DMS153 (cell line): ENCODE measurements around the gene CMC1.

ENCODE experiments used
- DNase-seq: peaks from one replicate; lab custom pipeline; 2025; lab: John Stamatoyannopoulos, UW

CMC1 gene

DNA sequence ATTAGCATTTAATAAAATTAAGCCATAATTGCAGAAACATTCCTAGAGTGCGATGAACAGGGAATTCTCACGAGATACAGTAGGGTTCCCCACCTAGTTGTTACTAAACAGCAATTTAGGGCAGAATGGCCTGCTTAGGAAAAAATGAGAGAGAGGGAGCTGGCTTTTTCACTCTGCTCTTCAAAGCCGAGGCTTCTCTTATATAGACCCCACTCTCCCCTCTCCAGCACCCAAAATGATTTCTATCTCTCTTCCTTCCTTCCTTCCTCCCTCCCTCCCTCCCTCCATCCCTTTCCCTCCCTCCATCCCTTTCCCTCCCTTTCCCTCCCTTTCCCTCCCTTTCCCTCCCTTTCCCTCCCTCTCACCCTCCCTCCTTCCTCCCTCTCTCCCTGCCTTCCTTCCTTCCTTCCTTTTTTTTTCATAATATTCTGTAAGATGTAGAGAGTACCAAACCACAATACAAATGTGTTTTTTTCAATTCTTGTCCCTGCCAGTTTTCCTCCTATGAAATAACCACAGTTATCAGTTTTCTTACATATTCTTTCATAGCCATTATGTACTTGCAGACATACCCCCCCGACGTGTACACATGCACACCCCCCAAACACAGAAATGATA, 59.0 kb downstream of the CMC1 start:
- DNase-seq, result no peak

DNA sequence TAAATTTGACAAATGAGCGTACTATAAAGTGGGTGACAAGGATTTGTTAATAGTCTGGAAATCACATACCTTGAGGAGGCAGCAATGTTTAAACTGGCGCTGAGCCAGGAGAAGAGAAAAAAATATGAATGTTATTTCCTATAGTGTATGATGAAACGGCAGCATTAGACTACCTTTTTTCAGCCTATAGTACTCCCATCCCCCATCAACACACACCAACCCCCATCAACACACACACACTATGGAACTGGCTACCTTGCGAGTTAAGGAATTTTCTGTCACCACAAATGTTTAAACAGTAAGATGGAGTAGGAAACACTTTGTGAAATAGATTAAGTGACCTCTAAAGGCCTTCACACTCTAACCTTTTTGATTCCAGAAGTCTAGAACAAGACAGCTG, 60.3 kb downstream of the CMC1 start:
- DNase-seq, result no peak

DNA sequence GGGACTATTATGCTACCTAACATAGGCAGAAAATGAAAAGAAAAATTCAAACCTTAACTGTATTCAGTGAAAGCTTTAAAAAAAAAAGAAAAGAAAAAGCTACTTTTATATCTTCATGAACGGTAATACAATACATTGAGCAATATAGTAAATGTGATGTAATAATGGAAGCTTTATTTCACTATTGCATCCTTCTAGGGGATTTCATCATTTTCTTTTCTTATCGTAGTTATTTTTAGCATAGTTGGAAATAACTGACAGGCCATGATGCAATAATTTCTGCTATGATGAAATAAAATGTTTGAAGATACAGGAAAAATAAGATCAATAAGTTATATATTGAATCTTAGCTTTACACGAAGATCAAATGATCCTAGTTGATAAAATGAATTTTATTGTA, 66.8 kb downstream of the CMC1 start:
- no peak for DNase-seq

DNA sequence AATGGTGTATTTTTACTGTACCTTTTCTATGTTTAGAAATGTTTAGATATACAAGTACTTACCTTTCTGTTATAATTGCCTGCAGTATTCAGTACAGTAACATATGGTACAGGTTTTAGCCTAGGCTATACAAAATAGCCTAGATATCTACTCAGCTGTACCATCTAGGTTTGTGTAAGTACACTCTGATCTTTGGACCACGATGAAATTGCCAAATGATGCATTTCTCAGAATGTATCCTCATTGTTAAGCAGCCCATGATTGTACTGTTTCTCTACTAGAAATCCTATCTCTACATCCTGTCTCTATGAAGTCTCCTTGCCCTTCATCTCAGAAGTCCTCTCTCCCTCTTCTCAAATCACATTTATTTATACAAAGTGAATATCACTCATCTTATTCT, 74.3 kb downstream of the CMC1 start:
- no peak for DNase-seq

DNA sequence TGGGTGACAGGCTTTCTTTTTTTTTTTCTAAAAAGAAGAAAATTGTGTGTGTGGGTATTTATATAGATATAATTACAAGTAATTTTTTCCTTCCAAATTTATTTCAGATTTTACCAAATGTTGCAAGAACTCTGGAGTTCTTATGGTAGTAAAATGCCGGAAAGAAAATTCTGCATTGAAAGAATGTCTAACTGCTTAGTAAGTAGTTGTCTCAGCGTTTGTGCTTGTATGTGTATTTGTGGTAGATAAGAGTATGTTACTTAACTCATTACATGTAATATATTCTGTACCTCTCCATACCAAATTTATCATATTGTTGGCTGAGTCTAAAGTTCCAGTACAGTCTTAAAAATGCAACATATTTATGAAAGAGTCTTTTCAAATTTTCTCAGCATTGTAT, 74.8 kb downstream of the CMC1 start:
- DNase-seq, result no peak

DNA sequence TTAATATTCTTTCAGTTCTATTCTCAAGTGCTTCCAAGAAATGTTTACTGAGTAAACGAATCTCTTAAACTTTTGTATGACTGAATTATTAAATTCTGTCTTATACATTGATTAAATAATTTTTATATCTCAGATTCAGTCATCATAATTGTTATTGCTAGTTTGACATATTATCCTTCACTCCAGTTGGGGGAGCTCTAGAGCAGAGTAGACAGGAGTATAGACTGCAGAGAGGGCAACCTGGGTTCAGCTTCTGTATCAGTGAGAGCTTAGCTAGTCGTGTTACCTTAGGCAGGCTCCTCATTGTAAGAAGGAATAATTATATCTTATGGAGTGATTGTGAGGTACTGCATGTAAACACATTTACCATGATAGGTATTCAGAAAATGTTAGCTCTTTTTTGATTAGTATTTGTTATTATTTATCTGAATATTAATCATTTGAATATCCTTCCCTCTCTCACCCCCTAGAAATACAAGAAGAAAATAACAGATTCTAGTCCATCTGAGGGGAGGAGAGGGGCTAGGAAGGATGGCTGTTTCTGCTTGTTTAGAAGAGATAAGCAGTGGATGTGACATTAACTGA, 76.1 kb downstream of the CMC1 start:
- DNase-seq, result no peak

DNA sequence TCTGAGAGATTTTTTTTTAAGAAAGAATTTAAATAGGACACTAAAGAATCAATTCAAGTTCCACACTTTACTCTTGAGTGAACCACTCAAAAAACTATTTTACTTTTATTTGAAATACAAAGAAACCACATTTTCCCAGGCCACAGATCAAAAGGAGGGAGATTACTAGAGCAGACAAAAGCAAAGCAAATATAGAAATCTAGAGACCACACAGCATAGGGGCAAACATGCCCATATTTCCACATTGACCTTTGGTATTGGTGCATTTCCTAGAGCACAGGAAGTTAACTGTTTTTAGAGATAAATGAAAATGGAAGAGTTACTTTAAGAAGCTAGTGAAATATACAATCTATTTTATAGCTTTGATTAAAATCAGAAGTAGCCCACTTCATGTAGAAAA, 79.6 kb downstream of the CMC1 start:
- DNase-seq, result no peak

DNA sequence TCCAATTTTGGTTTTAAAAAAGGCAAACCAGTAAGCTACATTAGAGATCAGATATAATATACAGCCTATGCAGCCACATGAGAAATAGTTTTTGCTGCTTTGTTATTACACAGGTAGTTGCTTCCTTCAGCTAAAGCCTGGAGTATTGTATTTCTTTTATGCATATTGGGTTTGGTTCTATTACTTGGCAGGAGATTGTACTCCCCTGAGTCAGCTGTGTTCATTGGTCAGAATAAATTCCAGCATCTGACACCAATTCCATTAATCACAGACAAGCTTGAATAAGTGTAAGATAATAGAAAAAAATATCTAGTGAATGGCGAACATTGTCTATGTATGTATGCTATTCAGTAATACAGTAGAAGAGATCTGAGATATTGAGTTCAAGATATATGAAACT, 81.0 kb downstream of the CMC1 start:
- DNase-seq, result no peak

DNA sequence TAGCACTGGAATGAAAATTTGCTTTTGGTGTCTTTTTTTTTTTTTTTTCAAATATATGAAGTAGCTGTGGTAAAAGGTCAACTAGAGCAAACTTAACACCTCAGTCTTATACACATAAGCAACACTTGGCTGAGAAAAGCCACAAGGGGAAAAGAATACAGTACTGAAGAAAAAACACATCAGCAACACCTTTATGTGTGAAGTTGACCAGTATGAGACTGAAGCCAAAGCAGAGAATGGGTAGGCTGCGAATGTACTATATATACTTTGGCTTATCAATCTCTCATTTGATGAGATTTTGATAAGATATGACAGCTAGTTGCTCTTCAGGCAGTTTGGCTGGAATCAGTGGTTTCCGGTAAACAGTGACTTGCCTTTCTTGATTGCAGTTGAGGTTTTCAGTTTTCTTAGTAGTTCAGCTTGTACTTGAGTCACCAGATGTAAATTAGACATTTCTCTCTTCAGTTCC, 85.1 kb downstream of the CMC1 start:
- no peak for DNase-seq

DNA sequence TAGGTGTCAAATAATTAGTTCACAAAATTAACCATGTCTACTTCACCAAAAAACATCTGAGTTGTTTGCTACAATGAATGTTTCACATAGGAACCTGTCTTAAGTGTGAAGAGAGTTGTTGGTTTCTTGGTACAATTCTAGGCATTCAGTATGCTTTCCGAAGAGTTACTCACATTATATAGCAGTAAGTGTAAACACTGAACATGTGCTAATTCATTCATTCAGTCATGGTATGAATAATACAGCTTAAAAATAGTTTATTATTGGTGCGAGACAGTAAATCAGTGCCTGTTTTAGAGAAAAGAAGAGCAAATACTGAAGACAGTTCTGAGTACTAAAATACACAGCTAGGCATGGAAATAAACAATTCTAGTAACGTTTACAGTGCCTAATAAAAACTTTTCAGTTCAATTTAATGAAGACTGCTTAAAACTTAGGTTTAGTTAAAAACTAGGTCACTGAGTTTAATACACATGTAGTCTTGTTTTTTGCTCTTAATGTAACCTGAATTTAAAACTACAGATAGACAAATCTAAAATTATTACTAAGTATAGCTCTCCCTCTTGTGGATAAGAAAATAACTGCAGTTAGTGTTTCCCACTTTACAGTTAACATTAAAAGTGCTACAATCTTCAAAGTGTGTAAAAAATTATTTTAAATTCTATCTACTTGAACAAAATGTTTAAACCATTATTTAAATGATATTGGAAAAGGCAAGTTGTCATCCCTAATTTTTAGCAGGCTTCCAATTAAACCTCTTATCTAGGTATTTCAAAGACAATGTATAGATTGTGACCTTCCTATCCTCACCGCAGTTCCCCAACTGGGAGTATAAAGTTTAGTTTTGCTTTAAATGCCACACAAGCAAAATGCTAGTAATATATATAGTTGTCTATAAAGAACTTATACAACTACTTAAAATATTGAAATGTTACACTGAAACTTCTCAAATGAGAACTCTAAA, 87.1 kb downstream of the CMC1 start:
- no peak for DNase-seq

DNA sequence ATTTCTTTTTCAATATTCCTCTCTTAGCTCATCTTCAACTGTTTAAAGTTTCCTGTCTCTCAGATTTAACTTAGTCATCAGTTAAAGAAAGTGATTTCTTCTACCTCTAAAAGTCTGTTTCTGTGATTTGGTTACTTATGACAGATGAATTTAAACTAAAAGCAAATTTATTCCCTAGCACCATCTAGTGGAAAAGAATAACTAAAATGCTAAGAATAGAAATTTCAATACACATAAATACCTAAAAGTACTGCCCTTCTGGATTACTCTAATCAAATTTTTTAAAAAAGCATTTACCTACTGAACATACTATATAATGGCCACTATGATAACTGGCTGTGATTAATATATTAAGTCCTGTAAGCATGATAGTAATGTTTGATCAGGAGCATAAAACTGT, 93.1 kb downstream of the CMC1 start:
- no peak for DNase-seq

DNA sequence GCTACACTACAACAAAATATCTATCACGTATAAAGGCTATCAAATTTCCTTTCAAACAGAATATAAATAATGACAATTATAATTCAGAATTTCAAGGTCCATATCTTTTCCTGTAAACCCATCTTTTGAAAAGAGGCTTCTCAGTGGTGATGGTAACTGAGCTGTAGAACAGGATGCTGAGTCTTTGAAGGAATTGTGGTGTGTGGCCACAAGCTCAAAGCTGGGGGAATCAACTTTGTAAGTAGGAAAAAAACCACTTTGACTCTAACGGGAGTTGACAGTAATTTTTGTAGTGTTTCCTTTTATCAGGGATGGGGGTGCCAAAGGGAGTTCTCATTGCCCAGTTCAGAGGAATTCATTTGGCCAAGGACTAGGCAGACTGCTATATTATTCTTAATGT, 93.8 kb downstream of the CMC1 start:
- DNase-seq, result no peak

DNA sequence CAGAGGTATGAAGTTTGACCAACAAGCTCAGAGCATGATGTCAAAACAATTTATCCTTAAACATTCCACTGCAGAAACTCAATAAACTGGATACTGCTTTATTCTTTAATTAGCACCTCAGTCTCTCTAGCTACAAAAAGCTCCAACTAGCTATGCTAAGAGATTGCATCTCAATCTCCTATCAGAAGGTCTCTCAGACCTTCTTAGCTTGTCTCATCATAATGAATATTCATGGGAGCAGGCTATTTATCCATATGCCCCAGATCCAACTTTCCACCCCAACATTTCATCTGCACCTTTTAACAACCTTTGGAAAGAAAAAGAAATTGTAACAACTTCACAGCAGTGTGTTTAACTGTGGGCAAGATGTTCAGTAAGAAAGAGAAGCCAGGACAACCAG, 95.8 kb downstream of the CMC1 start:
- DNase-seq, result no peak

DNA sequence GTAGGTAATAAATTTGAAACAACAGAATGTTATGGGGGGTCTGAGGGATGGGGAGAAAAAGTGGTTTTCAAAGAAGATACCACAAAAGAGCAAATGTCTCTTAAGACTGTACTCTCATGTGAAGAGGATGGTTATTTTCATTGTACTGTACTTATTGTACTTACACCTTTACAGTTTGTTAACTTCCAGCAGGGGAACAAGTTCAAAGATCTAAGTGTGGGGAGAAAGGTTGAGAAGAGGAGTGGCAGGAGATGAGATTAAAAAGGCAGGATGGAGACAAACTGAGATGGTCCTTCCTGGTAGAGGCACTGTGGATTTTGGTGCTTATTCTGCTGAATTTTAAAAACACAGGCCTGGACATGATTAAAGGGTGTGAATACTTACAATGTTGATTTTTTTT, 101.7 kb downstream of the CMC1 start:
- no peak for DNase-seq

DNA sequence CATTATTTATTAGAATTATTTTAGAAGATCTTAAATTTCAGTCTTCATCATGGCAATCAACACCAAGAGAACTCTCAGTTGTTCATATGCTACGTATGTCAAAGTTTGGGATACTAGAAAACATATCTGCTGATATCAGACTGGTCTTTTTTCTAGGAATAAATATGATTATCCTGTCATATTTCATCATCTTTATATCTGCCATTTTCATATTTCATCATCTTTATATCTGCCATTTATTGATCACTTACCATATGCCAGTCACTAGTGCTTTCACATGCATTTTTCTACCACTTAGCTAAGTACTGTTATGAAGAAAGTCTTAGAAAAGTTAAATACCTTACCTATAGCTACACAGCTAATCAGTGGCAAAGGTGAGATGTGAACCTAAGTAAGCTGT, 104.3 kb downstream of the CMC1 start:
- no peak for DNase-seq

DNA sequence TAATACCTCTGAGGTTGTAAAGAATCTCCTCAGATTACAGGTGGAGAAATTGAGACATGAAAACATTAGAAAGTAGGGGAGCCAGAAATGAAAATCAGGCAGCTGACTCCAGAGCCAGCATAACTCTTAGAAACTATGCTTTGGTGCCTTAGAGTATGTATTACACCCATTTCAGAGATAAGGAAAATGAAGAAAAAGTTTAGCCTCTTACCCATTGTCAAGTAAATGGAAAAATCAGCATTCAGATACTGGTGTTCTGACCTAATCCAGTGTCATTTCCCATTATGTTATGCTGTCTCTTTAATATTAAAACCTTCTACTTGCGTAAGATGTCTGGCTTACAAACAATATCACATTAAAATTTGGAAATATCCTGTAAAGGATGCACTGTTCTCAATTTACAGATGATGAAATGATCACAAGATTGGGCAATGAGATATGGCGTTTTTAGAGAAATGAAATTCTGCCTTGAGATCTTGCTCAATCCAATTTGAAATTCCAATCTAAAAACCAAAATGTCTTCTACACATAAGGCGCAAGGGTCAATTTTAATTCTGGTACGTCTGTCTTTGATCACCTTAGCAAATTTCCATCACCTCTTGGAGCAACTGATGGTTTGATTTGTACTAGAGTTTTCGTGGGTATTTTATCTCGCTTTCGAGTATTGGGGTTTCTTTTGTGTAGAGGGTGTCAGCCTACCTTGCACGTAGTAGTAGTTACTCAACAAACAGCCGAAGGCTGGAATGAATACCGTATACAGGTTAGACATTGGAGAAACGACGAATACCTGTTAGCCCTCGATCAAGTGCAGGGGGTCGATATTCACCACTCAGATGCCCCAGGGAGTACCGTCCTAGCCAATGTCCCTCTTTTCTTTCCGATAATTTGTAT, 106.2 kb downstream of the CMC1 start:
- DNase-seq, result no peak

DNA sequence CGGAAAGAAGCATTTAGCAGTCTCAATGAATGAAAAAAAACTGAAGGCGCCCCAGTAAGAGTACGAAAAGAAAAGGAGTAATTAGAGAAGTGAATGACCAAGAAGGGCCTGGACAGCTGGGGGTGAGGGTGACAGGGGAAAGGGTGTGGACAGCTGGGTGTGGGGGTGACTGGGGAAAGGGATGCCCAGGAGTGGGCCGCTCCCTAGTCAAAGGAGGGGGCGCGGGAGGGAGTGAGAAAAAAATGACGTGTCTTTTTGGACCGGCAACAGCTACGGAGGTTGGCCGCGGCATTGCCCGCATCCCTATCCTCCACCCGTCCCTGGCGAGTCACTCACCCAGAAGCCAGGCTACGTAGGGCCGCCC, 106.8 kb downstream of the CMC1 start:
- no peak for DNase-seq

DNA sequence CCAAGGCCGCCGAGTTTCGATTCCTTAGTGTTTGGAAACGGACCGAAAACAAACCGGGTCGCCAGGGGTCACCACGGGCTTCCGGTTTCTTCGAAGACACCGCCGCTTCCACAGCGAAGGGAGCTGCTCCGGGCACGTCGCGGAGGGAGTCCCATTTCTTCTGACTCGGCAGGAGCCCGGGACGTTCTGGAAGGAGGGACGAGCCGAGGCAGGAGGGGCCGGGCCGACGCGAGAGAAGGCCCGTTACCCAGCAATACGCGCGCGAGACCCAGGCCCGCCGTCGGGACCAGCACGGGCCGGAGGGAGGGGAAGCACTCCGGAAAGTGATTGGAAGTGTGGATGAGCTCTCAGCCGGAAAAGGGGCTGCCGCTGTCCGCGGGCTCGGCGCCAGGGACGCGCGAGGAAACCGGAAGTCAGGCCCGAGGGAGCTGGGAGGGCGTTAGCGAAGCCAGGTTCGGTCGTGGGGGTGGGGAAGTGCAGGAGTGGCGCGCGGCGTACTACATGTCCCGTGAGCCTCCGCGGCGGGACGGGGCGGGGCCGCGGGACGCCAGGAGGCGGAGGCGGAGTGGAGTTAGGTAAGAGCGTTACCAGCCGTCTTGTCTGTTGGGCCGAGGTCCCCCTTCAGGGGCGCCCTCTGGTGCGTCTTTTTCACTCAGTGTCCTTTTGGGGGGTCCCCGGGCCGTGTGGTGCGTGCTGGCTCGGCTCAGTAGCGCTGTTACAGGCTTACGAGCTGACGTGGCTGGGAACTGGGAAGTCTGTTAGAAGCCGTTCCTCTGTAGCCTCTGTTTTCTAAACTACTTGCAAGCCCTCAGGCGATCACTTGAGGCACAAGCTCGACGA, 107.4 kb downstream of the CMC1 start, which contains the start of the genes AZI2 and ZCWPW2:
Gene AZI2, minus strand, starts transcription at position 196 of the 840 bp plus-strand sequence. CDS start 8,207 bp downstream, outside the sequence.
Gene ZCWPW2, plus strand, starts transcription at position 93 of the 840 bp plus-strand sequence. CDS start 64,348 bp downstream, outside the sequence.
- DNase-seq, result peak; percentile 64

DNA sequence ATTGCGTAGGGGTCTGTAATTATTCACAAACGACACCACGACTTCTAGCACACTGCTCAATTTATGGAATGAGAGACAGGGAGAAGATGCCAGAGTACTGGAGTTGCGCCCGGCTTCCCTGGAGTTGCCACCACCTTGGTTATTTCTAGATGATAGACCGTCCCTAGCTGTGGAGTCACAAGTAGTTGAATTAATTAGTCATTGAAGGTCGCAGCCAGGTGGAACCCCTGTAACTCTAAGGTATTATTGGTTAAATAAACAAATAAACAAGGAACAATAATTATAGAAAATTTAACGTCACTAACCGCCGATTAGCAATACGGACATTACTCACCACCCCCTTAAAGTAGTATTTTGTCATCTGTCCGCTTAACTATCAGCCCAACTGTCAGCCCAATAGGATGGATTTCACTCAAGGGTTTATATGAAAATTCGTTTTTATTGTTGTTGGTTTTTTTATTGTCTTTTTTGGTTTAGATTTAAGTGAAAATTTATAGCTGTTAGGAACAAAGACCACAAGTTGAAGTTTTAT, 108.1 kb downstream of the CMC1 start:
- no peak for DNase-seq
